DMS153 (cell line): ENCODE measurements around the gene ROMO1.

ENCODE experiments used
- DNase-seq: peaks from one replicate; lab custom pipeline; 2025; lab: John Stamatoyannopoulos, UW

The ROMO1 gene

DNA sequence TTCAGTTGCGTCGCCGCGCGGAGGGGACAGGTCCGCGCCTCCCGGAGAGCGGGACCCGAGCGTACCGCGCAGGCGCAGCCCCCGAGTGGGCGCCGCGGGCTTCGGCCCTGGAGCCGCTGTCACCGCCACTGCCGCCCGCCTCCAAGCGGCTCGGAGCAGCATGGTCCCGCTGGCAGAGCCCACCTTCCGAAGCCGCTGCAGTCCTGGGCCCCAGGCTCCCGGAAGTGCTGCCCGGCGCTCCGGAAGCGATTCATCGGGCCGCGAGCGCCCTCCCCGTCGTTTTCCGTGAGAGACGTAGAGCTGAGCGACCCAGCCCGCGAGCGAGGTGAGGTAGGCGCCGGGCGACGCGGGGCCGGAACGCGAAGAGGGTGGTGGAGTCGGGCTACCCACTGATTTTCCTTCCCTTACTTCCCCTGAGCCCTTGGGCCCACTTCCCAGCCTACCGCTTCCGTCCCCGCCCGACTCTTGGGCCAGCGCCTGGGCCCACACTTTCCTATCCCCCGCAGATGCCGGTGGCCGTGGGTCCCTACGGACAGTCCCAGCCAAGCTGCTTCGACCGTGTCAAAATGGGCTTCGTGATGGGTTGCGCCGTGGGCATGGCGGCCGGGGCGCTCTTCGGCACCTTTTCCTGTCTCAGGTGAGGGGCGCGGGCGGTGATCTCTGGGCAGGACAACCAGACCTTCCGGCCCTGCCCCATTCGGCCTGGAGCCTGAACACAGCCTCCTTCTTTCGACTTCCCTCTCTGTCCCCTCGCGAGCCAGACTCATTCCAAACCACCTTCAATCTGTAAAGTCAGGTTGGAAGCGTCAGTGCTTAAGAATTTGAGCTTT, at the start of gene ROMO1, which contains the start of gene NFS1:
Gene ROMO1, plus strand, starts transcription at position 279 of the 830 bp plus-strand sequence. Its CDS starts 228 bp downstream, at position 507.
Gene NFS1, minus strand, starts transcription at position 226 of the 830 bp plus-strand sequence. Its CDS starts 64 bp downstream, at position 162.
- peak; percentile 52 for DNase-seq

- no peak for DNase-seq
Observed at GRCh38 chr20:35650632-35651031, 48.6 kb upstream of the ROMO1 start.

GRCh38 chr20:35651958-35652357, 47.2 kb upstream of the ROMO1 start:
- no peak for DNase-seq

DNA sequence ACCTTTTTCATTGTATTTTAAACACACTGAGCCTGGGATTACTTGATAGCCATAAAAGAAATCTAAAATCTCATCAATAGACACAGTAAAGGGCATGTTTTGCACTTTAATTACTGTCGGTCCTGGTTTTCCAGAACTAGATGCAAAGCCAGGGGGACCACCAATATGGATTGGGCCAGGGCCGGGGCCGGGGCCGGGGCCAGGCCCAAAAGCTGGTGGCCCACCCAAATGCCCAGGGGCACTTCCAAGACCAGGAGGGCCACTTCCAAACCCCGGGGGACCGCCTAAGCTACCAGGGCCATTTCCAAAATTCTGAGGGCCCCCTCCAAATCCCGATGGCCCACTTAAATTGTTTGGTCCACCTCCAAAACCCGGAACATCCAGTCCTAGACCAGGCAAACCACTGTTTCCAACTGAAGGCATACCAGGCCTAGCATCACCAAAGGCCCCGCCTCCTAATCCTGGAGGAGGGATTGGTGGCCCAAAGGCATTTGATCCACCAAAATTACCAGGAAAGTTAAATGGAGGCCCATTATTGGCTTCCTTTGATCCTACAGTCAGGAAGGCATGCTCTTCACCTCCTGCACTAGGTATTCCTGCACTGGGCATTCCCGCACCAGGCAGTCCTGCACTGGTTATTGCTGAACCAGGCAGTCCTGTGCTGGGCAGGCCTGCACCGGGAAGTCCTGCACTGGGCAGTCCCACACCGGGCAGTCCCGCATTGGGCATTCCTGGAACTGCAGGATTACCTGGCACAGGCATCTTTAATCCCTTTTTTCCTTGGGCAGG, 46.4 kb upstream of the ROMO1 start:
- DNase-seq = no peak

DNA sequence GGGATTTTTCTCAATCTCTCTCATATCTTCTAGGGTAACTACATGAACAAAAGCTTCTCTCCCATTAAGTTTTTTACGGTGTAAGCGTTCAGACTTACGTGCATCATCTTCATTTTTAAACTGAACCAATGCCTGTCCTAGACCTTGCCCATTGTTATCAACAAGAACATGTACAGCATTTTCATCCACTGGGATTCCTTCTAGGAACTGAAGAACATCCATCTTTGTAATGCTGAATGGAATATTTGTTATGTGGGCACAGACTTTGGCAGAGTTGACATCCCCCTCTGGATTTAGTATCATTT, 45.8 kb upstream of the ROMO1 start:
- no peak for DNase-seq

- no peak for DNase-seq
Observed at GRCh38 chr20:35653893-35654292, 45.3 kb upstream of the ROMO1 start.

DNA sequence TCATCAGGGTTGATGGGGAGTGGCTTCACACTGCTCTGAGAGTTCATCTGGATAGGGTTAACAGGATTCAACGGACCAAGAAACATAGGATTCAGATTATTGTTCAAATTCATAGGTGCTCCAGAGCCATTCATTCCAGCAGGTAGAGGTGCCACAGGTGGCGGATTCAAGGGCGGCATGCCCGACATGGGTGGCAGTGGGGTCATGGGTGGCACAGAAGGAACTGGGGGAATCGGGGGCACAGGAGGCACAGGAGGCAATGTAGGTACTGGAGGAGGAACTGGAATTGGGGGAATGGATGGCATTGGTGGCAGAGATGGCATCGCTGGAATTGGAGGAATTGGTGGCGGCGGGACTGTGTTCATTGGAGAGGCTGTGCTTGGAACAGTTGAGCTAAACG, 44.8 kb upstream of the ROMO1 start:
- DNase-seq = no peak

- DNase-seq = no peak
Observed at GRCh38 chr20:35657271-35657670, 41.9 kb upstream of the ROMO1 start.

- DNase-seq = no peak
Observed at GRCh38 chr20:35660122-35660937, 38.9 kb upstream of the ROMO1 start.

GRCh38 chr20:35661053-35661452, 38.2 kb upstream of the ROMO1 start:
- no peak for DNase-seq

GRCh38 chr20:35661908-35662307, 37.3 kb upstream of the ROMO1 start:
- DNase-seq = no peak

DNA sequence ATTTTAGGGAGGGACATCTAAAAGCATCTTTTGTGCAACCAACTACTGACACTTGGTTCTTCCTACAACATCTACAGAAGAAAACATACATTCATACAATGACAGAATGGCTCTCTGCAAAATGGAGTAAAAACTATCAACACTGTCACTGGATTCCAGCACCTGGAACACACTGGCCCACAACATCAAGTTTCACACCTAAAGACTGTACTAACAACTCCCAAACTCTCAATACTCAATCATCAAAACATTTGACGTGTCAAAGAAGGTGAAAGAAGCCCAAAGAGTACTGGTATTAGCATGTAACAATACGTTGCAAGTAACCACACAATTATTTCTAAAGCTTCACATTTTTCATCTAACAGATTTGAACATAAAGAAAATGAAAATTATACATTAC, 36.7 kb upstream of the ROMO1 start:
- no peak for DNase-seq

DNA sequence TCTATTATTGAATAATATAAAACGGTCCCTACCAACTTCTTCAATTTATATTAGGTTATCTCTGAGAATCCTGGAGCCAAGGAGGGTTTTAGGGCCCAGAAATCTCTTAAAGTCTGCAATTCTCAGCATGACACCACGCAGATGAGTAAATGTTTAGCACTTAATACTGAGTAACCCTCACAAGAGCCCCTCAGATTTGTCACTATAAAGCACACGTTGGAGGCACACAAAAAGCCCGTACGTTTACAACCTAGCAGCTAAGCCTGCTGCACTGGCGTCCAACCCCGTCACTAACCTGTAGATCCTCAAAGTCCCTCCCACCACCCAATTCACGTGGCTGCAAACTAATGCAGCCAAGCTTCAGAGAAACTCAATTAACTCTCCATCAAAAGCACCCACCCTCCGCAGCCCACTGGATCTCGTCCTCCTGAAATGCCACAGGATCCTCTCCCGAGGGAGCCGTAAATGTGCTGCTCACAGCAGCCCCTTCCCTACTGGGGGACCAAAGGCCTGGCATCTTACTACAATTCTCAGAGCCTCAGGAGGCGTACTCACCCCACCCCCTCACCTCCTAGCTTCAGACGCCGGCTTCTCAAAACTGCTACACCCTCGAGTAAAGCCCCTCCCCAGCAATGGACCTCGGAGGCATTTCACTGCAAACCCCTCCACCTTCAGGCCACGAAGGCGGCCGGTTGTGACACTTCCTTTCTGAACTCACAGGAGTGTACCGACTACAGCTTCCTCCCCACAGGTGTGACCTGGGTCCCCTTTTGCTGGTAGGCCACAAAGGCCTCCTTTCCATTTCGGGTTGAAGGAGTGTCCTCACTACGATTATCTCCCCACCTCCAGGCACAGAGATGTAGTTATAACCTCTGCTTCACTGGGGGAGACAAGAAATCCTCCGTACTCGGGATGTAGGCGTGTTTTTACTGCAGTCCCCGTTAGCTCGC, 35.4 kb upstream of the ROMO1 start:
- DNase-seq = no peak

DNA sequence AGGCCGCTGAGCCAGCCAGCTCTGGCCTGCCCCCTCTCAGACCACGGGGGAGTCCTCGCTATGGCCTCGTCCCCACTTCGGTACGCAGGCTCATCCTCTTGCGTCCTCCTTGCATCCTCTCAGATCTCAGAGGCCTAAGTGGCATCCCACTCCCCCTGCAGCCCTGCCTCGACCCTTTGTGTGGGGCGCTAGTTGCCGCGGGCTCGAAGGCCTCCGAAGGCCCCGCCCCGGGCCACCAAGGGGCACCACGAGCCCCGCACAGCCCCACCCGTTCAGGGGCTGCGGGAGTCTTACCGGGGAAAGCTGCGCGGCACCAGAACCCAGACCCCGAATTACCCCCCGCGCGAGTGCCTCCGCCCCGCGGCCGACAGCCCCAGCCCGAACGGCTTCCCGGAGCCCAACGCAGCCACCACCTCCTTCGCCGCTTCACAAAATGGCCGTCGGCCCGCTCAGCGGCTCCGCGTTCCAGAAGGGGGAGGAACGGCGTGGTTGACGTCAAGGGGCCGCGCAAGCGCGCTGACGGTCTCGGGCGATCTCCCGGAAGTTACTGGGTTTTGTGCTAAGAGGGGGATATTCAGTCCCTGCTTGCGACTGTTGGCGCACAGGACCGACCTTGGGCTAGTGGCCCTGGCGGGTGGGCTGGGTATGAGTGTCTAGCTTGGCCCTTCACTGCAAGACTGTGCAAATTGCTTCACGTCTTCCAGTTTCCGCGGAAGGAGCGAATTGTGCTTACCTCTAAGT, 34.6 kb upstream of the ROMO1 start, which contains the start of the genes CPNE1 and RBM12:
Gene CPNE1, minus strand, starts transcription at position 435 of the 741 bp plus-strand sequence. CDS start 31,977 bp downstream, outside the sequence.
Gene RBM12, minus strand, starts transcription at position 435 of the 741 bp plus-strand sequence. CDS start 9,578 bp downstream, outside the sequence.
- peak; percentile 82 for DNase-seq

DNA sequence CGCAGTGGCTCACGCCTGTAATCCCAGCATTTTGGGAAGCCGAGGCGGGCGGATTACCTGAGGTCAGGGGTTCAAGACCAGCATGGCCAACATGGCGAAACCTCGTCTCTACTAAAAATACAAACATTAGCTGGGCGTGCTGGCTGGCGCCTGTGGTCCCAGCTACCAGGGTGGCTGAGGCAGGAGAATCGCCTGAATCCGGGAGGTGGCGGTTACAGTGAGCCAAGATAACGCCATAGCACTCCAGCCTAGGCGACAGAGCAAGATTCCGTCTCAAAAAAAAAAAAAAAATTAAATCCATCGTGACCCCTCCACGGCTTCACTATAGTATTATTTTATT, 33.3 kb upstream of the ROMO1 start:
- DNase-seq = no peak

GRCh38 chr20:35669221-35669620, 30.0 kb upstream of the ROMO1 start:
- DNase-seq = no peak

- no peak for DNase-seq
Observed at GRCh38 chr20:35669681-35670080, 29.5 kb upstream of the ROMO1 start.

GRCh38 chr20:35673884-35674283, 25.3 kb upstream of the ROMO1 start:
- no peak for DNase-seq

GRCh38 chr20:35674921-35675320, 24.3 kb upstream of the ROMO1 start:
- DNase-seq = no peak

DNA sequence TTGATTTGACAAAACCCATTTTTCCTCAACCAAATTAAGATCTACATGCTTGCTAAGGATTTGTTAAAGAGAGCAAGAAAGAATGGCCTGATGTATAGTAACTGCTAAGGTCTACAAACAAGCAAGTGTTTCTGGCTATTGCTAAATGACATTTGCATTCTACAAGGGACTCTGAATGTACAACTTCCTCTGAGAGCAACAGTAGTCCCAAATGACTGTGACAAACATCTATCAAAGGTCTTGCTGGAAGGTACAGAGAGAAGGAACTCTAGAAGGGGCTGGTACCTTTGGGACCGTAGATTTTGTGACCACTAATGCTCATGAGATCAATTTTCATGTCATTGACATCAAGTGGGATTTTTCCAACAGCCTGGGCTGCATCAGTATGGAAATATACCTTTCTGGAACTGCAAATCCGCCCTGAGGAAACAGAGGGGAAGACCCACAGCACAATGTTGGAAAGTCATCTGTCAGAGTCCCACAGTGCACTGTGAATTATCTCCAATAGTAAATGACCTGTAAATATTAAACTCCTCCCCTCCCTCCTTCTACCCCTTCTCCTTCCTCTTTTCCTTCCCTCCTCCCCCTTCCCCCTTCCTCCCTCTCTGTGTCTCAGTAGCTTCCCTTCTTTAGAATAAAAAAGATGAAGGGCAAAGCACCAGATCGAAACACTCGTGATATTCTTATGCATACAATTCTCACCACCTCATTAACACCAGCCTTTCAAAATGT, 18.6 kb upstream of the ROMO1 start:
- no peak for DNase-seq
